Measurements from ENCODE around the gene UROD.

DNA sequence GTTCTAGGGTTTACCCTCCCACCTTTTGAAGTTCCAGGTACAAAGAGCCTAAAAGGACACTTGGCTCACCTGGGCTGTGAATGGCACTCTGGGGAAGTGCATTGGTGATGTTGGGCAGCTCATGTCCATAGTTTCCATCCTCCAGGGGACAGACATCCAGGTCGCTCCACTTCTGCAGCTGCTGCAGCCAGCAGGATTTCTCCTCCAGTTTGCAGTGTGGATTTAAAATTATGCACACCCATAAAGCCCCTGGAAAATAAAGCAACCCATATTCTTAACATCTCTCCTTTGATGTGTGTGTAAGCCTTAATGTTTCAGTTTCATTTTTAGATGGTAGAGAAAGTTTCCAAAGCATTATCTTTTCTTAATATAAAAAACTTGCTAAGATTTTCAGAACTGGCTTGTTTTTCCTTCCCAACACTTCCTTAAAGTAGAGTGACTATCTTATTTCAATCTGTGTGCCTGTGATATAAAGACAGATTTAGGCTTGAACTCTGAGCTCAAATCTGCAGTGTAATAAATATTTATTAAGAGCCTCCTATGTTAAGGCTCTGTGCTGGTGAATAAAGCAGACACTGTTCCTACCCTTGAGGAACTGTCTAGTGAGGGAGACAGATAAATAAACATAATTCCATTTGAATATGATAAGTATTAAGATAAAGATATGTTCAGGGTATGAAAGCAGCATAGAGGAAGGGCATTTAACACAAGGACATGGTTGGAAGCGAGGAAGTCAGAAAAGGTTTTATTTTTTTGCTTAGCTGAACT lies 39.1 kb downstream of the UROD start:
- TF ChIP-seq, protein P1, sequence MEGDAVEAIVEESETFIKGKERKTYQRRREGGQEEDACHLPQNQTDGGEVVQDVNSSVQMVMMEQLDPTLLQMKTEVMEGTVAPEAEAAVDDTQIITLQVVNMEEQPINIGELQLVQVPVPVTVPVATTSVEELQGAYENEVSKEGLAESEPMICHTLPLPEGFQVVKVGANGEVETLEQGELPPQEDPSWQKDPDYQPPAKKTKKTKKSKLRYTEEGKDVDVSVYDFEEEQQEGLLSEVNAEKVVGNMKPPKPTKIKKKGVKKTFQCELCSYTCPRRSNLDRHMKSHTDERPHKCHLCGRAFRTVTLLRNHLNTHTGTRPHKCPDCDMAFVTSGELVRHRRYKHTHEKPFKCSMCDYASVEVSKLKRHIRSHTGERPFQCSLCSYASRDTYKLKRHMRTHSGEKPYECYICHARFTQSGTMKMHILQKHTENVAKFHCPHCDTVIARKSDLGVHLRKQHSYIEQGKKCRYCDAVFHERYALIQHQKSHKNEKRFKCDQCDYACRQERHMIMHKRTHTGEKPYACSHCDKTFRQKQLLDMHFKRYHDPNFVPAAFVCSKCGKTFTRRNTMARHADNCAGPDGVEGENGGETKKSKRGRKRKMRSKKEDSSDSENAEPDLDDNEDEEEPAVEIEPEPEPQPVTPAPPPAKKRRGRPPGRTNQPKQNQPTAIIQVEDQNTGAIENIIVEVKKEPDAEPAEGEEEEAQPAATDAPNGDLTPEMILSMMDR (IDR thresholded peaks at IDR 0.05; ENCODE audit: poor library complexity, severe bottlenecking), result no peak
- TF ChIP-seq EP300 (conservative IDR thresholded peaks at IDR 0.05; ENCODE audit: poor library complexity, severe bottlenecking), result no peak
- TF ChIP-seq EZH2 (IDR thresholded peaks at IDR 0.05; ENCODE audit: borderline replicate concordance, insufficient read depth, low read length, poor library complexity, severe bottlenecking), result no peak
- no peak for TF ChIP-seq POLR2AphosphoS5 (IDR thresholded peaks at IDR 0.05)

Measured in neural cell (in vitro differentiated cells).